ENCODE data around the gene IGLL1. TPM values are rescaled to one million over a fixed set of nuclear protein-coding genes. Genes with fewer than 3 reads are reported as not detected.

Gene IGLL1
- total and polyA plus RNA-seq, 2 donors (not counting 3 experiments of a cell fraction or from before 2014, with no cell fraction given), result not detected

- intact Hi-C loops (cut with micrococcal nuclease) (loop anchor here (5.0 kb wide), 2 partner anchors 121 to 216 kb away; no protein-coding TSS in a partner anchor), dilution Hi-C loops (cut with MboI; ENCODE audit: extremely low pct_ligation_motif_present, low sequenced_read_pairs) (no loop called here)
- H4K20me1 ChIP-seq (replicated peaks; ENCODE audit: control insufficient read depth, extremely low read depth, insufficient read depth, low read length), result no peaks in the 10 kb centered on the region
- DNase-seq (ENCODE audit: low read depth, low spot score) (no peak), FAIRE-seq (no peak)
- POLR2A ChIA-PET, result no interaction called here
- H3K36me3 ChIP-seq (ENCODE audit: control insufficient read depth in 2 of 2, extremely low read depth in 1 of 2, insufficient read depth in 2 of 2, low read length in 2 of 2), result no peaks in the 10 kb centered on the region
- H3K79me2 ChIP-seq (ENCODE audit: control insufficient read depth, insufficient read depth, low read length), result no peaks in the 10 kb centered on the region
- no peak overlapping the region for H3K4me2 ChIP-seq (ENCODE audit: insufficient read depth, low read length)
- H3K27me3 ChIP-seq (ENCODE audit: control insufficient read depth in 2 of 2, insufficient read depth in 2 of 2, low read length in 2 of 2), result no peaks in the 10 kb centered on the region
- no peaks in the 10 kb centered on the region for H3K9me3 ChIP-seq (replicated peaks; ENCODE audit: control insufficient read depth, insufficient read depth, low read length)
- TF ChIP-seq POLR2A (IDR thresholded peaks at IDR 0.05; ENCODE audit: low read depth, low read length), result no peak
- TF ChIP-seq GATA2 (IDR thresholded peaks at IDR 0.05; ENCODE audit: insufficient read depth, insufficient read length, low read depth, low read length), result no peak
- TF ChIP-seq FOS (IDR thresholded peaks at IDR 0.05; ENCODE audit: borderline replicate concordance, insufficient read depth, low read length), result no peak
- TF ChIP-seq MAX (IDR thresholded peaks at IDR 0.05; ENCODE audit: insufficient read depth, insufficient read length), result no peak
- no peak overlapping the region for H3K9ac ChIP-seq (replicated peaks; ENCODE audit: extremely low read depth, insufficient read depth, low read length)
- H3K9me1 ChIP-seq (replicated peaks; ENCODE audit: control insufficient read depth, extremely low read depth, insufficient read depth, low read length), result no peaks in the 10 kb centered on the region
- H2AFZ ChIP-seq (ENCODE audit: low read depth, low read length), result no peak overlapping the region
- H3K4me1 ChIP-seq (ENCODE audit: control insufficient read depth, extremely low read depth, insufficient read depth, low read length), result peaks cover 22% of the 10 kb centered on the region
- CTCF ChIA-PET, result no interaction called here
- no peak overlapping the region for H3K4me3 ChIP-seq (replicated peaks in 1 of 3; ENCODE audit: insufficient read depth in 1 of 3, low read depth in 1 of 3, low read length in 3 of 3)
- no TSS peak for BruUV-seq (replicated peaks)
- H3K27ac ChIP-seq (ENCODE audit: insufficient read depth, low read depth, low read length), result no peak overlapping the region
Measured at GRCh38 chr22:23523713-23524112, 56.4 kb downstream of the IGLL1 start.

Small RNAs within 50 kb of the gene (small RNA-seq; reads per million reads assigned to genes)
- not detected for gene AP000346.3 (ENCODE audit: insufficient read depth, insufficient read length, low read depth, low replicate concordance)

Other genes with a start within 250 kb of the IGLL1 start
- gene DRICH1, start 52.0 kb upstream of the IGLL1 start, total RNA-seq, result 0.32 TPM in 1 of 2 replicates, not detected in the other
- 0.25 and 0.29 TPM in 2 replicates for gene DRICH1, start 52.0 kb upstream of the IGLL1 start, polyA plus RNA-seq
- not detected in 2 replicates for gene RGL4, start 110.7 kb upstream of the IGLL1 start, total RNA-seq
- gene RGL4, start 110.7 kb upstream of the IGLL1 start, polyA plus RNA-seq, result not detected in 2 replicates
- 6.0 and 6.2 TPM in 2 replicates for gene ZNF70, start 170.8 kb upstream of the IGLL1 start, total RNA-seq
- gene ZNF70, start 170.8 kb upstream of the IGLL1 start, polyA plus RNA-seq, result 1.7 and 1.9 TPM in 2 replicates
- gene VPREB3, start 174.1 kb upstream of the IGLL1 start, total RNA-seq, result not detected in 2 replicates
- gene VPREB3, start 174.1 kb upstream of the IGLL1 start, polyA plus RNA-seq, result not detected in 2 replicates
- gene C22orf15, start 182.7 kb upstream of the IGLL1 start, total RNA-seq, result not detected in 2 replicates
- 0.86 and 0.94 TPM in 2 replicates for gene C22orf15, start 182.7 kb upstream of the IGLL1 start, polyA plus RNA-seq
- 64.8 and 75.6 TPM in 2 replicates for gene CHCHD10, start 187.7 kb upstream of the IGLL1 start, total RNA-seq
- gene CHCHD10, start 187.7 kb upstream of the IGLL1 start, polyA plus RNA-seq, result 27.3 and 28.1 TPM in 2 replicates
- gene MMP11, start 192.6 kb upstream of the IGLL1 start, total RNA-seq, result 10.1 and 10.3 TPM in 2 replicates
- 16.9 and 23.2 TPM in 2 replicates for gene MMP11, start 192.6 kb upstream of the IGLL1 start, polyA plus RNA-seq
- 113 and 130 TPM in 2 replicates for gene SMARCB1, start 206.7 kb upstream of the IGLL1 start, total RNA-seq
- 135 and 148 TPM in 2 replicates for gene SMARCB1, start 206.7 kb upstream of the IGLL1 start, polyA plus RNA-seq